ENCODE results near the gene SCARF1.

DNA sequence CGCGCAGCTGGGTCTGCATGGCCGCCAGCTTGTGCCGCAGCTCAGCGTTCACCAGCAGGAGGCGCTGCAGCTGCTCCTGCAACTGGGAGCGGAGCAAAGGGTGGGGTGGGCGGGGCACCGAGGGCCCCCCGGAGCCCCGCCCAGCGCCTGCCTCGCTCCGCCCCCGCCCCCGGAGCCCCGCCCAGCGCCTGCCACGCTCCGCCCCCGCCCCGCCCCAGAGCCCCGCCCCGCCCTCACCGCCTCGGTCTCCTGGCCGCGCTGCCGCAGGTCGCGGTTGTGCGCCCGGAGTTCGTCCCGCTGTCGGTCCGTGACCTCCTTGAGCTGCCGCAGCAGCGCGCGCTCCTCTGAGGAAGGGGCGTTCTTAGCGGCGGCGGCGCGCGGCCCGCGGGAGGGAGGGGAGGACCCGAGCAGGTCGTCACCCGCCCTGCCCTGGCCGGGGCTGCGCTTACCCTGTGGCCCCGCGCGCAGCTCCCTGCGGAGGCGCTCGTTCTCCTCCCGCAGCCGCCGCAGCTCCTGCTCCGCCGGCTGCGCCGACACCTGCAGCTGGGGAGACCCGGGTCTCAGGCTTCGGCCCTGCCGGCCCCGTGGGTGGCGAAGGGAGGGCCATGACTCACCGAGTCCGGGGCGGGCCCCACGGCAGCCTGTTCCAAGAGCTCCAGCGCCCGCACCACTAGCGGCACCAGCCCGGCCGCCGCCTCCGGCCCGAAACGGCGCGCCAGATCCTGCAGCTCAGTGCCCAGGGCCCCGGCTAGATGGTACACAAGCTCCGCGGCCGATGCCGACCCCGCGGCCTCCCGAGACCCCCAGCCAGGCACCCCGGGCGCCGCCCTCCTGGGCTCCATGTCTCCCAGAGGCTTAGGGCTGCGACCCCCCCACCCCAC, 3.7 kb upstream of the SCARF1 start:
- TF ChIP-seq SP1 (IDR thresholded peaks at IDR 0.05) (no peak), ZNF384 (IDR thresholded peaks at IDR 0.05) (no peak), NFRKB (IDR thresholded peaks at IDR 0.05) (no peak), BHLHE40 (IDR thresholded peaks at IDR 0.05; ENCODE audit: borderline replicate concordance) (no peak), HDGF (IDR thresholded peaks at IDR 0.05; ENCODE audit: borderline replicate concordance) (no peak), CTBP1 (IDR thresholded peaks at IDR 0.05; ENCODE audit: borderline replicate concordance) (no peak), PKNOX1 (IDR thresholded peaks at IDR 0.05) (no peak), L3MBTL2 (conservative IDR thresholded peaks at IDR 0.05) (no peak), FOXM1 (IDR thresholded peaks at IDR 0.05; ENCODE audit: borderline replicate concordance) (no peak), FOXK2 (IDR thresholded peaks at IDR 0.05) (no peak), ELF4 (IDR thresholded peaks at IDR 0.05) (no peak)

All from HEK293T (cell line).